Panc1 (cell line): ENCODE results near the gene PDE1A. TPM values are rescaled to one million over a fixed set of nuclear protein-coding genes. Genes with fewer than 3 reads are reported as not detected.

Experiments used
- ATAC-seq: fragments of 200-7000 bp; cut with Tn5 transposase; 2 replicates; pipeline ENCODE4 v1.9.1; 2020; ENCODE audit warnings: mild to moderate bottlenecking, moderate library complexity
- BruUV-seq: library from RNA; stranded (reverse); fragments of 400-500 nt; replicated peaks from 2 replicates; lab custom pipeline; 2021; lab: Mats Ljungman, UMichigan
- CTCF ChIA-PET: fragments of 300-600 bp; sonication (Branson Sonifier 250); formaldehyde crosslinking; loops from one replicate; lab custom pipeline; 2022; ENCODE audit warnings: antibody characterized with exemption; lab: Charles Lee
- POLR2A ChIA-PET: fragments of 300-600 bp; sonication (Branson Sonifier 250); formaldehyde crosslinking; loops from one replicate; lab custom pipeline; 2022; ENCODE audit warnings: antibody characterized with exemption; lab: Charles Lee
- DNase-seq: peaks from one replicate; pipeline ENCODE4 v3.0.0-alpha.2; 2010; ENCODE audit warnings: low read depth, low spot score
- H3K27ac ChIP-seq: 2 replicates; pipeline ENCODE4 v1.5.1; 2011; ENCODE audit warnings: mild to moderate bottlenecking, low read length, inconsistent platforms
- H3K27me3 ChIP-seq: fragments of 200-500 bp; sonication (Bioruptor generic); 2 replicates; pipeline ENCODE4 v1.6.0; 2014; ENCODE audit warnings: low read length, inconsistent platforms; ENCODE audit not compliant: control insufficient read depth, insufficient read depth
- H3K36me3 ChIP-seq: fragments of 200-500 bp; sonication (Bioruptor generic); 2 replicates; pipeline ENCODE4 v1.5.1; 2014; ENCODE audit warnings: inconsistent platforms, mild to moderate bottlenecking, low read length, moderate library complexity; ENCODE audit not compliant: control insufficient read depth, insufficient read depth
- H3K4me1 ChIP-seq: 2 replicates; pipeline ENCODE4 v1.5.1; 2011; ENCODE audit warnings: inconsistent platforms, mild to moderate bottlenecking, low read length, moderate library complexity; ENCODE audit not compliant: control insufficient read depth, insufficient read depth
- H3K4me3 ChIP-seq, 2 experiments: 2 replicates each; pipeline ENCODE4 v1.5.1; 2011 to 2012; ENCODE audit warnings: low read depth in 2 of 2, low read length in 2 of 2, mild to moderate bottlenecking in 2 of 2, inconsistent platforms in 1 of 2, moderate library complexity in 1 of 2
- H3K9me3 ChIP-seq: fragments of 200-500 bp; sonication (Bioruptor generic); 2 replicates; pipeline ENCODE4 v1.5.1; 2014; ENCODE audit warnings: low read depth, mild to moderate bottlenecking, inconsistent platforms, low read length, moderate library complexity; ENCODE audit not compliant: control insufficient read depth, insufficient read depth
- POLR2AphosphoS5 ChIP-seq: IDR thresholded peaks from 2 replicates; pipeline ENCODE4 v1.6.1; 2012; ENCODE audit warnings: mild to moderate bottlenecking, low read depth, low read length, moderate library complexity
- SIN3A ChIP-seq: IDR thresholded peaks from 2 replicates; pipeline ENCODE4 v1.6.1; 2012; ENCODE audit warnings: low read depth, mild to moderate bottlenecking, low read length, moderate library complexity, borderline replicate concordance; ENCODE audit not compliant: insufficient read depth
- TCF7L2 ChIP-seq: IDR thresholded peaks from 2 replicates; pipeline ENCODE4 v1.6.1; 2011; ENCODE audit warnings: mild to moderate bottlenecking, low read depth, low read length, inconsistent platforms
- in situ Hi-C: cut with HindIII; loops from 2 replicates; pipeline ENCODE4 v1.10.0; 2016; ENCODE audit warnings: low sequenced_read_pairs, low pct_unique_long_range_greater_than_20kb
- intact Hi-C: fragments of 100-400 bp; cut with micrococcal nuclease; formaldehyde crosslinking; loops from one replicate; pipeline ENCODE4 v1.10.0; 2022; ENCODE audit not compliant: unreplicated experiment
- total RNA-seq: library from RNA; stranded (reverse); gene quantifications from one replicate; pipeline ENCODE4 v1.2.1, GENCODE V29; 2021; ENCODE audit not compliant: unreplicated experiment
- TF ChIP-seq, protein P1 (sequence below), 2 experiments: IDR thresholded peaks; 2 replicates each; pipeline ENCODE4 v1.6.1; 2011 to 2012; ENCODE audit warnings: low read depth in 2 of 2, control low read depth in 1 of 2, low read length in 1 of 2, mild to moderate bottlenecking in 1 of 2, moderate library complexity in 1 of 2; ENCODE audit not compliant: insufficient read depth in 1 of 2
- TF ChIP-seq, protein P2 (sequence below): fragments of 450-650 bp; IDR thresholded peaks from 2 replicates; pipeline ENCODE4 v1.5.1; 2017; ENCODE audit warnings: mild to moderate bottlenecking

PDE1A gene
- total RNA-seq, 1 experiment from 2014 or later = 0.08 TPM

- Histone ChIP-seq H3K4me1 (no peaks in the 10 kb centered on the region), H3K9me3 (no peaks in the 10 kb centered on the region), H3K4me3 (no peak overlapping the region), H3K27ac (no peak overlapping the region), H3K27me3 (no peaks in the 10 kb centered on the region), H3K36me3 (no peaks in the 10 kb centered on the region)
- in situ Hi-C loops = no loop called here
- CTCF ChIA-PET = no interaction called here
- POLR2A ChIA-PET = no interaction called here
- ATAC-seq (no peak), DNase-seq (no peak)
- no TSS peak for BruUV-seq
- intact Hi-C loops = no loop called here
- TF ChIP-seq SIN3A (no peak), TCF7L2 (no peak)
- TF ChIP-seq, protein P1, sequence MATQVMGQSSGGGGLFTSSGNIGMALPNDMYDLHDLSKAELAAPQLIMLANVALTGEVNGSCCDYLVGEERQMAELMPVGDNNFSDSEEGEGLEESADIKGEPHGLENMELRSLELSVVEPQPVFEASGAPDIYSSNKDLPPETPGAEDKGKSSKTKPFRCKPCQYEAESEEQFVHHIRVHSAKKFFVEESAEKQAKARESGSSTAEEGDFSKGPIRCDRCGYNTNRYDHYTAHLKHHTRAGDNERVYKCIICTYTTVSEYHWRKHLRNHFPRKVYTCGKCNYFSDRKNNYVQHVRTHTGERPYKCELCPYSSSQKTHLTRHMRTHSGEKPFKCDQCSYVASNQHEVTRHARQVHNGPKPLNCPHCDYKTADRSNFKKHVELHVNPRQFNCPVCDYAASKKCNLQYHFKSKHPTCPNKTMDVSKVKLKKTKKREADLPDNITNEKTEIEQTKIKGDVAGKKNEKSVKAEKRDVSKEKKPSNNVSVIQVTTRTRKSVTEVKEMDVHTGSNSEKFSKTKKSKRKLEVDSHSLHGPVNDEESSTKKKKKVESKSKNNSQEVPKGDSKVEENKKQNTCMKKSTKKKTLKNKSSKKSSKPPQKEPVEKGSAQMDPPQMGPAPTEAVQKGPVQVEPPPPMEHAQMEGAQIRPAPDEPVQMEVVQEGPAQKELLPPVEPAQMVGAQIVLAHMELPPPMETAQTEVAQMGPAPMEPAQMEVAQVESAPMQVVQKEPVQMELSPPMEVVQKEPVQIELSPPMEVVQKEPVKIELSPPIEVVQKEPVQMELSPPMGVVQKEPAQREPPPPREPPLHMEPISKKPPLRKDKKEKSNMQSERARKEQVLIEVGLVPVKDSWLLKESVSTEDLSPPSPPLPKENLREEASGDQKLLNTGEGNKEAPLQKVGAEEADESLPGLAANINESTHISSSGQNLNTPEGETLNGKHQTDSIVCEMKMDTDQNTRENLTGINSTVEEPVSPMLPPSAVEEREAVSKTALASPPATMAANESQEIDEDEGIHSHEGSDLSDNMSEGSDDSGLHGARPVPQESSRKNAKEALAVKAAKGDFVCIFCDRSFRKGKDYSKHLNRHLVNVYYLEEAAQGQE (IDR thresholded peaks at IDR 0.05; ENCODE audit: insufficient read depth in 1 of 2, low read depth in 2 of 2, low read length in 1 of 2) = no peak
Observed at GRCh38 chr2:182330451-182331305, 96.2 kb downstream of the PDE1A start.

DNA sequence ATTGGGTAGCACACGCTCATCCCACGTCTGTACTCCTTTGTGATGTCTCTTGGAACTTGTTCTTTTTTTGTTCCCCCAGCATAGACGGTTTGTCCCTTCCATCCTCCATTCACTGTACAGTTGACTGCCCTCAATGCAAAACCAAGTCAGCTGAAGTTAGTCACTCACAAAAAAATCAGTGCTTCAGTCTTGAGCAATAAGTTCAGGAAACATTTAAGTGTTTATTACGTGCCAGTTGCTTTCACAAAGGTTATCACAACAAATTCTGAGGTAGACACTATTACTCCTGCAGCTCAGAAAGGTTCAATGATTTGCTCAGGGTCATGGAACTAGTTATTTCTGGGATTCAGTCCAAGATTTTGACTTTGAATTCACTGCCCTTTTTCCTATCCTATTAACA lies 102.2 kb downstream of the PDE1A start:
- TF ChIP-seq, protein P1 (IDR thresholded peaks at IDR 0.05; ENCODE audit: insufficient read depth in 1 of 2, low read depth in 2 of 2, low read length in 1 of 2) = no peak
- TF ChIP-seq POLR2AphosphoS5 (no peak), SIN3A (no peak), TCF7L2 (no peak)
- TF ChIP-seq, protein P2, sequence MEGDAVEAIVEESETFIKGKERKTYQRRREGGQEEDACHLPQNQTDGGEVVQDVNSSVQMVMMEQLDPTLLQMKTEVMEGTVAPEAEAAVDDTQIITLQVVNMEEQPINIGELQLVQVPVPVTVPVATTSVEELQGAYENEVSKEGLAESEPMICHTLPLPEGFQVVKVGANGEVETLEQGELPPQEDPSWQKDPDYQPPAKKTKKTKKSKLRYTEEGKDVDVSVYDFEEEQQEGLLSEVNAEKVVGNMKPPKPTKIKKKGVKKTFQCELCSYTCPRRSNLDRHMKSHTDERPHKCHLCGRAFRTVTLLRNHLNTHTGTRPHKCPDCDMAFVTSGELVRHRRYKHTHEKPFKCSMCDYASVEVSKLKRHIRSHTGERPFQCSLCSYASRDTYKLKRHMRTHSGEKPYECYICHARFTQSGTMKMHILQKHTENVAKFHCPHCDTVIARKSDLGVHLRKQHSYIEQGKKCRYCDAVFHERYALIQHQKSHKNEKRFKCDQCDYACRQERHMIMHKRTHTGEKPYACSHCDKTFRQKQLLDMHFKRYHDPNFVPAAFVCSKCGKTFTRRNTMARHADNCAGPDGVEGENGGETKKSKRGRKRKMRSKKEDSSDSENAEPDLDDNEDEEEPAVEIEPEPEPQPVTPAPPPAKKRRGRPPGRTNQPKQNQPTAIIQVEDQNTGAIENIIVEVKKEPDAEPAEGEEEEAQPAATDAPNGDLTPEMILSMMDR = no peak
- in situ Hi-C loops = no loop called here
- Histone ChIP-seq H3K36me3 (no peaks in the 10 kb centered on the region), H3K27me3 (no peaks in the 10 kb centered on the region), H3K9me3 (no peaks in the 10 kb centered on the region), H3K4me1 (no peaks in the 10 kb centered on the region), H3K27ac (no peak overlapping the region), H3K4me3 (no peak overlapping the region)
- ChIA-PET POLR2A (no interaction called here), CTCF (no interaction called here)
- DNase-seq (no peak), ATAC-seq (no peak)
- intact Hi-C loops = no loop called here
- BruUV-seq = no TSS peak
